ENCODE measurements around the gene SSH3. TPM values are rescaled to one million over a fixed set of nuclear protein-coding genes. Genes with fewer than 3 reads are reported as not detected.

Gene SSH3
- total and polyA plus RNA-seq, 4 donors = 4.8 to 10.4 (median 8.1) TPM

- peak overlapping the region; percentile 53 to 63 for H3K27ac ChIP-seq (ENCODE audit: low read depth in 1 of 2, low read length in 2 of 2)
- 82% methylated on average over 13 of the region's 13 CpGs for WGBS
These were observed 34.4 kb upstream of the SSH3 start for GRCh38 chr11:67268962-67269268.

More at GRCh38 chr11:67268962-67269268, 34.4 kb upstream of the SSH3 start:
- Histone ChIP-seq H3K4me1 (ENCODE audit: control insufficient read depth in 4 of 4, insufficient read depth in 4 of 4, low read length in 3 of 4) (peaks cover 16 to 74% (median 49%) of the 10 kb centered on the region in 4 donors), H3K36me3 (ENCODE audit: control insufficient read depth in 4 of 4, insufficient read depth in 3 of 4, low read depth in 1 of 4, low read length in 3 of 4) (no peaks in the 10 kb centered on the region), H3K27me3 (ENCODE audit: control insufficient read depth in 4 of 4, insufficient read depth in 4 of 4, low read length in 3 of 4) (no peaks in the 10 kb centered on the region), H3K4me3 (ENCODE audit: low read depth in 1 of 3, low read length in 3 of 3) (no peak overlapping the region), H3K9ac (ENCODE audit: low read depth in 1 of 2, low read length in 2 of 2) (no peak overlapping the region), H3K9me3 (ENCODE audit: control insufficient read depth in 4 of 4, low read length in 3 of 4) (no peaks in the 10 kb centered on the region)
- DNase-seq (ENCODE audit: low spot score) = no peak
- TF ChIP-seq CTCF (IDR thresholded peaks at IDR 0.05; ENCODE audit: low read depth, low read length, missing input control) = no peak
- no peak for TF ChIP-seq TAF1 (conservative IDR thresholded peaks at IDR 0.05)
- TF ChIP-seq RAD21 (IDR thresholded peaks at IDR 0.05) = no peak
- TF ChIP-seq HNF4A (conservative IDR thresholded peaks at IDR 0.05) = no peak
- TF ChIP-seq HNF4G (IDR thresholded peaks at IDR 0.05) = no peak
- TF ChIP-seq ATF3 (IDR thresholded peaks at IDR 0.05) = no peak
- TF ChIP-seq SP1 (IDR thresholded peaks at IDR 0.05) = no peak
- TF ChIP-seq JUND (IDR thresholded peaks at IDR 0.05) = no peak
- no peak for TF ChIP-seq NR2F2 (IDR thresholded peaks at IDR 0.05)
- no peak for TF ChIP-seq FOXA1 (IDR thresholded peaks at IDR 0.05)
- TF ChIP-seq YY1 (IDR thresholded peaks at IDR 0.05) = no peak
- TF ChIP-seq EGR1 (IDR thresholded peaks at IDR 0.05; ENCODE audit: low read depth in 2 of 2) = no peak
- no peak for TF ChIP-seq REST (IDR thresholded peaks at IDR 0.05)
- no peak for TF ChIP-seq MAX (IDR thresholded peaks at IDR 0.05)
- no peak for TF ChIP-seq FOXA2 (IDR thresholded peaks at IDR 0.05)
- no peak for TF ChIP-seq RXRA (IDR thresholded peaks at IDR 0.05)
- no peak for TF ChIP-seq GABPA (IDR thresholded peaks at IDR 0.05 in 1 of 2, conservative IDR thresholded peaks at IDR 0.05 in 1 of 2)
- TF ChIP-seq ZBTB33 (IDR thresholded peaks at IDR 0.05) = no peak

Measured in liver (tissue), 9 donors.